ENCODE measurements around the gene MAF.

- TF ChIP-seq CTCF (IDR thresholded peaks at IDR 0.05) (no peak), IRF2 (CRISPR knock-in tag; IDR thresholded peaks at IDR 0.05; ENCODE audit: borderline replicate concordance, low read depth) (no peak), ZNF121 (CRISPR knock-in tag; IDR thresholded peaks at IDR 0.05) (no peak), FOXJ3 (CRISPR knock-in tag; IDR thresholded peaks at IDR 0.05; ENCODE audit: borderline replicate concordance) (no peak), USF1 (CRISPR knock-in tag; IDR thresholded peaks at IDR 0.05) (no peak), ZNF512 (CRISPR knock-in tag; IDR thresholded peaks at IDR 0.05; ENCODE audit: borderline replicate concordance) (no peak), ZNF232 (CRISPR knock-in tag; IDR thresholded peaks at IDR 0.05) (no peak), MYBL2 (CRISPR knock-in tag; IDR thresholded peaks at IDR 0.05) (no peak), E2F4 (CRISPR knock-in tag; IDR thresholded peaks at IDR 0.05; ENCODE audit: borderline replicate concordance, low read depth) (no peak), SP1 (CRISPR knock-in tag; conservative IDR thresholded peaks at IDR 0.05) (no peak)
These were observed 36.6 kb downstream of the MAF start for GRCh38 chr16:79563921-79564320.
